HepG2 (cell line): ENCODE results near the gene CCDC82. TPM values are rescaled to one million over a fixed set of nuclear protein-coding genes. Genes with fewer than 3 reads are reported as not detected.

ENCODE experiments used
- ATAC-seq: fragments of 200-7000 bp; cut with Tn5 transposase; 3 replicates; pipeline ENCODE4 v1.9.1; 2020; ENCODE audit warnings: mild to moderate bottlenecking, moderate library complexity
- BruUV-seq: library from RNA; stranded (reverse); fragments of 400-500 nt; replicated peaks from 2 replicates; lab custom pipeline; 2021; lab: Mats Ljungman, UMichigan
- CTCF ChIA-PET: fragments of 300-600 bp; formaldehyde crosslinking; extraction: SDS; loops from one replicate; lab custom pipeline; 2021; ENCODE audit warnings: low total read pairs, inconsistent platforms, low intra/inter-chr PET ratio; lab: Yijun Ruan, JAX
- POLR2A ChIA-PET: fragments of 350-600 bp; sonication (Branson Sonifier 250); formaldehyde crosslinking; loops from one replicate; lab custom pipeline; 2020; ENCODE audit warnings: antibody characterized with exemption, inconsistent platforms; lab: Yijun Ruan, JAX
- DNase-seq: peaks from one replicate; pipeline ENCODE4 v3.0.0-alpha.2; 2015; ENCODE audit warnings: low spot score
- FAIRE-seq: peaks from 3 replicates; lab custom pipeline; 2011; peaks lifted over from hg19 to GRCh38; lab: Jason Lieb, UNC
- H2AFZ ChIP-seq: one replicate; pipeline ENCODE4 v1.6.1; 2011; ENCODE audit warnings: low read length, inconsistent platforms
- H3K27ac ChIP-seq: fragments of 300-600 bp; 3 replicates; pipeline ENCODE4 v1.8.0; 2011; ENCODE audit warnings: mixed run types, mild to moderate bottlenecking, mixed read lengths, low read length, inconsistent platforms; ENCODE audit not compliant: insufficient read depth; ENCODE audit errors: extremely low read length
- H3K27me3 ChIP-seq, 2 experiments: fragments of 200-600 bp in 1 of 2; 2 replicates in 1 of 2; 3 replicates in 1 of 2; pipeline versions ENCODE4 v1.6.0 to v1.8.0; 2011; ENCODE audit warnings: low read length in 2 of 2, mild to moderate bottlenecking in 2 of 2, moderate library complexity in 2 of 2, inconsistent platforms in 1 of 2; ENCODE audit not compliant: insufficient read depth in 2 of 2, control insufficient read depth in 1 of 2
- H3K36me3 ChIP-seq, 2 experiments: fragments of 200-600 bp in 1 of 2; replicated peaks in 1 of 2; 2 replicates in 1 of 2; 3 replicates in 1 of 2; pipeline versions ENCODE4 v1.5.1 to v1.8.0; 2011; ENCODE audit warnings: low read length in 2 of 2, inconsistent platforms in 1 of 2; ENCODE audit not compliant: insufficient read depth in 2 of 2, control insufficient read depth in 1 of 2
- H3K4me1 ChIP-seq: 2 replicates; pipeline ENCODE4 v1.5.1; 2012; ENCODE audit warnings: low read length, inconsistent platforms; ENCODE audit not compliant: insufficient read depth
- H3K4me2 ChIP-seq: 2 replicates; pipeline ENCODE4 v1.6.0; 2011; ENCODE audit warnings: low read depth, low read length, inconsistent platforms
- H3K4me3 ChIP-seq, 3 experiments: fragments of 200-600 bp in 1 of 3; sonication (generic), shearing (Covaris generic) in 1 of 3; replicated peaks in 1 of 3; 2 replicates each; pipeline ENCODE4 v1.5.1; 2011 to 2016; ENCODE audit warnings: low read length in 3 of 3, inconsistent platforms in 2 of 3, low read depth in 2 of 3, mild to moderate bottlenecking in 2 of 3, control low read depth in 1 of 3, mixed read lengths in 1 of 3; ENCODE audit not compliant: insufficient read depth in 1 of 3
- H3K79me2 ChIP-seq: one replicate; pipeline ENCODE4 v1.6.1; 2011; ENCODE audit warnings: low read length, inconsistent platforms; ENCODE audit not compliant: insufficient read depth
- H3K9ac ChIP-seq: 2 replicates; pipeline ENCODE4 v1.6.0; 2011; ENCODE audit warnings: mild to moderate bottlenecking, low read depth, low read length, inconsistent platforms; ENCODE audit not compliant: insufficient read depth
- H3K9me3 ChIP-seq: 2 replicates; pipeline ENCODE4 v1.5.1; 2012; ENCODE audit warnings: mild to moderate bottlenecking, low read length
- H4K20me1 ChIP-seq: 2 replicates; pipeline ENCODE4 v1.6.0; 2011; ENCODE audit warnings: inconsistent platforms, mild to moderate bottlenecking, low read length, moderate library complexity; ENCODE audit not compliant: insufficient read depth
- EZH2 ChIP-seq: conservative IDR thresholded peaks from 2 replicates; pipeline ENCODE4 v1.6.1; 2012; ENCODE audit warnings: mild to moderate bottlenecking, low read depth, low read length, moderate library complexity
- FLYWCH1 ChIP-seq: sonication (generic); formaldehyde crosslinking; IDR thresholded peaks from 2 replicates; pipeline ENCODE4 v1.8.1; 2023; ENCODE audit warnings: mild to moderate bottlenecking, missing genetic modification reagents
- FOXC1 ChIP-seq: sonication (generic); formaldehyde crosslinking; IDR thresholded peaks from 2 replicates; pipeline ENCODE4 v1.8.0; 2022; ENCODE audit warnings: mild to moderate bottlenecking, missing genetic modification reagents, borderline replicate concordance
- FOXO1 ChIP-seq: sonication (generic); formaldehyde crosslinking; IDR thresholded peaks from 2 replicates; pipeline ENCODE4 v1.4.0; 2020; ENCODE audit warnings: missing genetic modification reagents
- ISL2 ChIP-seq: sonication (generic); formaldehyde crosslinking; IDR thresholded peaks from 2 replicates; pipeline ENCODE4 v1.5.0; 2020; ENCODE audit warnings: missing genetic modification reagents
- NCOR1 ChIP-seq: fragments of 200-600 bp; sonication (generic); IDR thresholded peaks from 2 replicates; pipeline ENCODE4 v1.7.0; 2017; ENCODE audit warnings: antibody characterized with exemption, low read length, borderline replicate concordance
- PTBP1 ChIP-seq: fragments of 200-400 bp; formaldehyde crosslinking; IDR thresholded peaks from 2 replicates; pipeline ENCODE4 v1.6.1; 2018; ENCODE audit warnings: low read length, low read depth; ENCODE audit not compliant: poor library complexity, severe bottlenecking
- SETDB1 ChIP-seq: sonication (generic); formaldehyde crosslinking; IDR thresholded peaks from 2 replicates; pipeline ENCODE4 v1.5.1; 2020; ENCODE audit warnings: missing genetic modification reagents, mild to moderate bottlenecking, borderline replicate concordance
- SMAD9 ChIP-seq: sonication (generic); formaldehyde crosslinking; IDR thresholded peaks from 2 replicates; pipeline ENCODE4 v1.5.1; 2020; ENCODE audit warnings: mild to moderate bottlenecking, missing genetic modification reagents
- TP53 ChIP-seq: sonication (generic); formaldehyde crosslinking; conservative IDR thresholded peaks from 2 replicates; pipeline ENCODE4 v1.4.0; 2020; ENCODE audit warnings: missing genetic modification reagents
- U2AF2 ChIP-seq: fragments of 200-400 bp; formaldehyde crosslinking; IDR thresholded peaks from 2 replicates; pipeline ENCODE4 v1.6.1; 2017; ENCODE audit warnings: low read depth, mild to moderate bottlenecking, low read length
- ZBTB39 ChIP-seq: sonication (generic); formaldehyde crosslinking; IDR thresholded peaks from 2 replicates; pipeline ENCODE4 v1.5.0; 2020; ENCODE audit warnings: missing genetic modification reagents
- ZNF280D ChIP-seq: sonication (generic); formaldehyde crosslinking; IDR thresholded peaks from 2 replicates; pipeline ENCODE4 v1.5.1; 2020; ENCODE audit warnings: mild to moderate bottlenecking, missing genetic modification reagents
- ZNF414 ChIP-seq: sonication (generic); formaldehyde crosslinking; IDR thresholded peaks from 2 replicates; pipeline ENCODE4 v1.5.0; 2020; ENCODE audit warnings: missing genetic modification reagents
- ZNF44 ChIP-seq: sonication (generic); formaldehyde crosslinking; IDR thresholded peaks from 2 replicates; pipeline ENCODE4 v1.5.1; 2020; ENCODE audit warnings: mild to moderate bottlenecking, missing genetic modification reagents
- ZNF567 ChIP-seq: sonication (generic); formaldehyde crosslinking; IDR thresholded peaks from 2 replicates; pipeline ENCODE4 v1.8.1; 2023; ENCODE audit warnings: mild to moderate bottlenecking, missing genetic modification reagents, borderline replicate concordance
- ZNF746 ChIP-seq: sonication (generic); formaldehyde crosslinking; IDR thresholded peaks from 2 replicates; pipeline ENCODE4 v1.8.0; 2022; ENCODE audit warnings: mild to moderate bottlenecking, missing genetic modification reagents
- ZNF775 ChIP-seq: sonication (generic); formaldehyde crosslinking; IDR thresholded peaks from 2 replicates; pipeline ENCODE4 v1.4.0; 2020; ENCODE audit warnings: missing genetic modification reagents, mild to moderate bottlenecking, moderate library complexity, borderline replicate concordance
- ZNF878 ChIP-seq: sonication (generic); formaldehyde crosslinking; IDR thresholded peaks from 2 replicates; pipeline ENCODE4 v1.8.1; 2023; ENCODE audit warnings: mild to moderate bottlenecking, missing genetic modification reagents, moderate library complexity
- whole genome bisulfite sequencing: methylation state at CpG from one replicate; pipeline ENCODE4 v1.1.6; 2017; ENCODE audit warnings: low lambda C conversion rate; 5-methylcytosine and 5-hydroxymethylcytosine counted together
- in situ Hi-C: cut with HindIII; loops from 2 replicates; pipeline ENCODE4 v1.10.0; 2017; ENCODE audit warnings: low pct_unique_long_range_greater_than_20kb; ENCODE audit not compliant: extremely low pct_ligation_motif_present
- intact Hi-C: fragments of 100-400 bp; cut with micrococcal nuclease; formaldehyde crosslinking; loops from one replicate; pipeline ENCODE4 v1.10.0; 2022; ENCODE audit not compliant: unreplicated experiment
- polyA plus RNA-seq, 8 experiments: library from polyadenylated mRNA; depleted of rRNA in 3 of 8; stranded (reverse) in 7 of 8; unstranded in 1 of 8; fragments of >200 nt; fragmentation: Illumina TruSeq in 4 of 8; extraction: Trizol in 4 of 8; gene quantifications; 2 replicates each; pipeline versions ENCODE4 v1.2.1 to v1.2.3, GENCODE V29; 2011 to 2016; ENCODE audit warnings: low read depth in 4 of 8, missing spikeins in 1 of 8, mixed read lengths in 1 of 8; ENCODE audit not compliant: insufficient read depth in 1 of 8
- total RNA-seq, 5 experiments: library from RNA; depleted of rRNA; stranded (reverse); fragments of >200 nt; fragmentation: Illumina TruSeq; extraction: Trizol; gene quantifications; 2 replicates each; pipeline ENCODE4 v1.2.3, GENCODE V29; 2016; ENCODE audit warnings: low read depth in 1 of 5

The CCDC82 gene
- total and polyA plus RNA-seq, 2 of the 13 experiments (the other 11 are each of a cell fraction or from before 2014, with no cell fraction given), result 19.7 to 25.7 TPM

GRCh38 chr11:96306600-96306932 is 83.1 kb downstream of the CCDC82 start (continued):
- no peak for TF ChIP-seq ZNF280D (CRISPR knock-in tag)
- no peak for TF ChIP-seq ZNF414
- no peak for TF ChIP-seq EZH2
- TF ChIP-seq NCOR1, result no peak
- TF ChIP-seq ZNF775 (CRISPR knock-in tag), result no peak
- no peak for TF ChIP-seq FOXC1 (CRISPR knock-in tag)

GRCh38 chr11:96306071-96306470 is 83.6 kb downstream of the CCDC82 start:
- no peak overlapping the region for H3K4me3 ChIP-seq
- in situ Hi-C loops (no loop called here), intact Hi-C loops (no loop called here)
- ATAC-seq, result no peak
- FAIRE-seq, result no peak
- no peak overlapping the region for H3K27ac ChIP-seq
- H3K79me2 ChIP-seq, result peaks cover 50% of the 10 kb centered on the region
- H3K9ac ChIP-seq, result no peak overlapping the region
- TF ChIP-seq ZNF44 (CRISPR knock-in tag) (no peak), PTBP1 (no peak), ZNF567 (CRISPR knock-in tag) (no peak), ZNF746 (CRISPR knock-in tag) (no peak), TP53 (CRISPR knock-in tag) (no peak), ZBTB39 (CRISPR knock-in tag) (no peak), ZNF775 (CRISPR knock-in tag) (no peak), SETDB1 (CRISPR knock-in tag) (no peak), U2AF2 (no peak), ZNF878 (no peak), FOXO1 (CRISPR knock-in tag) (no peak), ISL2 (CRISPR knock-in tag) (no peak), SMAD9 (CRISPR knock-in tag) (no peak), FLYWCH1 (CRISPR knock-in tag) (no peak)
- BruUV-seq, result no TSS peak
- H3K4me1 ChIP-seq, result peaks cover 33% of the 10 kb centered on the region
- H3K9me3 ChIP-seq, result no peaks in the 10 kb centered on the region
- H2AFZ ChIP-seq, result no peak overlapping the region
- ChIA-PET POLR2A (no interaction called here), CTCF (no interaction called here)
- peaks cover 13% of the 10 kb centered on the region for H4K20me1 ChIP-seq
- no peak overlapping the region for H3K4me2 ChIP-seq
- DNase-seq, result no peak
- H3K27me3 ChIP-seq, result no peaks in the 10 kb centered on the region
- peaks cover 1 to 4% of the 10 kb centered on the region in 2 experiments; a peak in 1 of 5 replicates for H3K36me3 ChIP-seq
- WGBS, result 100% methylated on average over 1 of the region's 1 CpG
